ENCODE data around the gene TEX12.

Gene TEX12

GRCh38 chr11:112211536-112211935 is 44.4 kb downstream of the TEX12 start:
- DNase-seq (ENCODE audit: low read depth) = no peak

GRCh38 chr11:112212290-112212689 is 45.1 kb downstream of the TEX12 start:
- DNase-seq (ENCODE audit: low read depth) = no peak

- DNase-seq (ENCODE audit: low read depth) = no peak
Observed at GRCh38 chr11:112212710-112213109, 45.5 kb downstream of the TEX12 start.

- no peak for DNase-seq (ENCODE audit: low read depth)
Observed at GRCh38 chr11:112213753-112214152, 46.6 kb downstream of the TEX12 start.

- no peak for DNase-seq (ENCODE audit: low read depth)
Observed at GRCh38 chr11:112215621-112216020, 48.4 kb downstream of the TEX12 start.

- DNase-seq (ENCODE audit: low read depth) = no peak
Observed at GRCh38 chr11:112216561-112217105, 49.5 kb downstream of the TEX12 start.

GRCh38 chr11:112219476-112220232 is 52.5 kb downstream of the TEX12 start:
- peak; percentile 5 for DNase-seq (ENCODE audit: low read depth)

- DNase-seq (ENCODE audit: low read depth) = no peak
Observed at GRCh38 chr11:112221274-112221835, 54.2 kb downstream of the TEX12 start.

All from T-helper 22 cell (primary cell).